Coronary artery (tissue), 2 donors: ENCODE data around the gene LDB3.
A peak's percentile ranks its signal among the peaks of the same experiment; 100 is the strongest.

ENCODE experiments used
- DNase-seq: peaks from one replicate; pipeline ENCODE4 v3.0.0-alpha.2; 2017; ENCODE audit warnings: low spot score
- H3K27ac ChIP-seq, 2 donors: fragments of 200-600 bp; sonication (generic); one replicate each; pipeline ENCODE4 v1.5.1; 2016 to 2019
- H3K4me3 ChIP-seq: fragments of 200-600 bp; sonication (generic); 2 replicates; pipeline ENCODE4 v1.5.1; 2016; ENCODE audit warnings: mild to moderate bottlenecking, moderate library complexity
- TF ChIP-seq, protein P1 (sequence below): fragments of 200-600 bp; sonication (generic); IDR thresholded peaks from one replicate; pipeline ENCODE4 v1.5.1; 2019; ENCODE audit warnings: antibody characterized with exemption

LDB3 gene

DNA sequence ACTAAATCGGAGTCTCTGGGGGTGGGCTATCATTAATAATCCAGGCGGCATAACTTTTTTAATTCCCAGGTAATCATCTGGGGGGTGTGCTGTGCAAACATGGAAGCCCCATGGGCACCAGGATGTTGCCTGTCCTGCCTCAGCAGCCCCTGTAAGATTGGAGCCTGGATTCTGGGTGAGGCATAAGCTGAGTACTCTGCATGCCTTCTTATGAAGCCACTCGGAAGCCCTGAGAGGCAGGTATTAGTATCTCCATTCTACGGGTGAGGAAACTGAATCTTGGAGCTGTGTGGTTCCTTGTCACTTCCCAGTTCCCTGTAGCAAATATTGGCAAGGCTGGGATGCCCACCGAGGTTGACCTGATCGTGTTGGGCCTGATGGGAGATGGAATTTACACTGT is 21.4 kb upstream of the LDB3 start:
- H3K4me3 ChIP-seq, result no peak overlapping the region
- TF ChIP-seq, protein P1, sequence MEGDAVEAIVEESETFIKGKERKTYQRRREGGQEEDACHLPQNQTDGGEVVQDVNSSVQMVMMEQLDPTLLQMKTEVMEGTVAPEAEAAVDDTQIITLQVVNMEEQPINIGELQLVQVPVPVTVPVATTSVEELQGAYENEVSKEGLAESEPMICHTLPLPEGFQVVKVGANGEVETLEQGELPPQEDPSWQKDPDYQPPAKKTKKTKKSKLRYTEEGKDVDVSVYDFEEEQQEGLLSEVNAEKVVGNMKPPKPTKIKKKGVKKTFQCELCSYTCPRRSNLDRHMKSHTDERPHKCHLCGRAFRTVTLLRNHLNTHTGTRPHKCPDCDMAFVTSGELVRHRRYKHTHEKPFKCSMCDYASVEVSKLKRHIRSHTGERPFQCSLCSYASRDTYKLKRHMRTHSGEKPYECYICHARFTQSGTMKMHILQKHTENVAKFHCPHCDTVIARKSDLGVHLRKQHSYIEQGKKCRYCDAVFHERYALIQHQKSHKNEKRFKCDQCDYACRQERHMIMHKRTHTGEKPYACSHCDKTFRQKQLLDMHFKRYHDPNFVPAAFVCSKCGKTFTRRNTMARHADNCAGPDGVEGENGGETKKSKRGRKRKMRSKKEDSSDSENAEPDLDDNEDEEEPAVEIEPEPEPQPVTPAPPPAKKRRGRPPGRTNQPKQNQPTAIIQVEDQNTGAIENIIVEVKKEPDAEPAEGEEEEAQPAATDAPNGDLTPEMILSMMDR, result no peak
- DNase-seq, result no peak
- H3K27ac ChIP-seq, result no peak overlapping the region

DNA sequence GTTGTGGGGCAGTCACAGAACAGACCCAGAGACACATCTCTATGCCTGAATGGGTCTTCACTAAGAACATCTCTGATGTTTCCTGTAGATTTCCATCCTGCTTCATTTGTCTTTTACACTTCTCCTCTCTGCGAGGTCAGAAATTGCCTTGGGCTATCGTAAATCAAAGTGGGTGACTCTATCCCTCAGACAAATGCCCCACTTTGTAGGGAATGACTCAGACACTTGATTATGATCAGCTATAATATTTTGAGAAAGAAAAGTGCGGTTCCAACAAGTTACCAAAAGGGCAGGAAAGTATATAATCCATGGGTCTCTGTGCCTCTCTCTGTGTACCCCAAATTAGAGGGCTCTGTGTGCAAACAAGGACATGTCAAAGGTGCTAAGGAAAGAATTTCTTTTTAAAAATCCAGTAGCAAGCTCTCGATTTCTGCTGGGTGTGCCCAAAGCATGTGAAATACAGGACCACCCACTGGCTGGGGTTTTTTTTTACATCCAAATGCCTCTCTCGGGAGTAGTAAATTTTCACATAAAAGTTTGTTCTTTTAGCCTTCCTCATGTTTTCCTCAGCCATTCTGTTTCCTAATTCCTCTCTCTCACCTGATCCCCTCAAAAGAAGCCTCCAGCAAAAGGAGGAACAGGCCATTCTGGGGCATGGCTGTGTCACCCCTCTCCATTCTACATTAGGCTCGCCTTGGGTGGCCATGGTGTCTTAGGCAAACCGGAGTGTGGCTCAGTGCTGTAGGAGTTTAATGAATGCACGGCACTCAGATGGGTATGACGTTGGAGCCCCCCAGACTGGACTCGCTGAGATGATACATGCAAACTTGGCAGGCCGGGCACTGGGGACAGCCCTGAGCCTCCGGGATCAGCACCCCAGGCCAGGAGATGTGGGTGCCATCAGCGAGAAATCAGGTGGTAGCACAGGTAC is 20.3 kb upstream of the LDB3 start:
- no peak overlapping the region for H3K4me3 ChIP-seq
- H3K27ac ChIP-seq, result peak overlapping the region in 1 of 2 donors; percentile 45
- DNase-seq, result no peak
- TF ChIP-seq, protein P1, result no peak

DNA sequence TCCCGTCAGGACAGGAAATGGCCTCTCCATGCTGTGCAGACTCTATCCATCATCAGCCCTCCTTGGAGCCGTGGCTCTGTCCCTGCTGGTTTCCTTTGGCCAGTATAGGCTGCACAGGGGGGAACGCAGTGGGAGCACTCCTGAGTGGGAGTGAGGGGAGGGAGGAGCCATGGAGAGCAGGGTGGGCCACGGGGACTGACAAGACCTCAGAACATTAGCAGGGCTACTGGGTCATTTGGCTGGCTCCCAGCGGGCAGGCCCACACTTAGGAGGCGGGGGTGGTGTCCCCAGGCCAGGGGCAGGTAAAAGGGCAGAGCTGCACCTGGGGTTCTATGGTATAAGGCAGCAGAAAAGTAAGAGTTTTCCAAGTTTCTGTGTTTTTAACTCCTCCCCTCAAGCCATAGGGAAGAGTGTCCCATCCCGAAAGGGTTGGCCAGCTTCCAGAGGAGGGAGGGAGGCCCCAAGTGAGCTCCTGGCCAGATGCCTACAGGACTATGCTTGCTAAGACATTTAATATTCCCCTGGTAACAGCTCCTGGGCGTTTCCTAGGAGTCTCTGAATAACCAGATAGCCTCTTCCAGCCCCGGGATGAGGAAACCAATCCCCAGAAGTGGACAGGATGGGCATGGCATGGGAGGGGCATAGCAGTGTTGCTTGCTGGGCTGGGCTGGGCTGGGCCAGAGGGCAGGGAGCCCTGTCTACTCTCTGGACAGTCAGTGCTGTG is 19.4 kb upstream of the LDB3 start:
- Histone ChIP-seq H3K4me3 (no peak overlapping the region), H3K27ac (peak overlapping the region in 1 of 2 donors; percentile 45)
- TF ChIP-seq, protein P1, result no peak
- DNase-seq, result peak; percentile 81

DNA sequence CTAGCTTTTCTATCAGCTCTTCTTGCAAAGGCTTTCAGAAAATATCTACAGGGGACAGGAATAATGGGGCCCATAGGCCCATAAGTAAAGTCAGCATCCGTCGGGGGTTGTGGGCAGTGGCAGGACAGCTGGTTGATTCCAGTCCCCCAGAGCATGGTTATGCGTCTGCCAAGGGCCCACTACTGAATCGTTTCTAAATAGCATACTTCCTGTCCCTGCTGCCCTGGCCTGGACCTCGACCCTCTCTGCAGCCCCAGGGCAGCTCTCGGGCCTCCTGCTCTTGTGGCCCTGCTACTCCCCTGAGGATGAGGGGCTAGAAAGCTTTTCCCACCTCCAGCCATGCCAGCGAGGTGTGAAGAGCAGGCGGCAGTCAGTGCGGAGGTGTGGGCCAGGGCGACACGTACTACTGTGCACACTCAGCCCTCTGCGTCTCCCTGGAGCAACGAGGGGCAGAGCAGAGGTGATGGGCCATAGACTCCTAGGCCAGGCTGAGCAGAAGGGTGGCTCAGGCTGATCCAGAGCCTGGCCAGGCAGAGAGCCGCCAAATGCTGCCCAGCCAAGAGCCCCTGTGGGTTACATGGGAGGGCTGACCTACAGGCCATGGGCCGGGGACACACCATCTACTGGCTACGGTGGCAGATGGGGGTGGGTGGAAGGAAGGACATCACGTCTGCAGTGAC is 18.7 kb upstream of the LDB3 start:
- Histone ChIP-seq H3K4me3 (no peak overlapping the region), H3K27ac (peak overlapping the region in 1 of 2 donors; percentile 49)
- DNase-seq, result peak; percentile 69
- TF ChIP-seq, protein P1, result no peak

DNA sequence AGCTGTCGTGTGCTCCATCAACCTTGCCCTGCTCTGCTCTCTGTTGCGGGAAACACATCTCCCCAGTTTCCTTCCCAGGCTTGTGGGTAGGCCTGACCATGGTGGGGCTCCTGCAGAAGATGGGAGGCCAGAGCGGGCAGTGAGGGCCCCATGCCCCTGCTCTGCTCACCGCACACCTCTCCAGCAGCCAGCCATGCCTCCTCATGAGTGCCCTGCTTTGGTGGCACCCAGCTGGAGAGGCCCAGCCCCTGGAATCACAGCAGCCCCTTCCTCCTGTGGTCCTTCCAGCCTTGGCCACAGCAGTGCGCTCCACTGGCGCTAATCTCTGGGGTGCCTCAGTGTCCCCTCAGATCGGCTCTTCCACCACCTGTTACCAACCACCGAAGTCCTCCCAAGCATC is 18.2 kb upstream of the LDB3 start:
- Histone ChIP-seq H3K4me3 (no peak overlapping the region), H3K27ac (peak overlapping the region in 1 of 2 donors; percentile 49)
- TF ChIP-seq, protein P1, result no peak
- no peak for DNase-seq

DNA sequence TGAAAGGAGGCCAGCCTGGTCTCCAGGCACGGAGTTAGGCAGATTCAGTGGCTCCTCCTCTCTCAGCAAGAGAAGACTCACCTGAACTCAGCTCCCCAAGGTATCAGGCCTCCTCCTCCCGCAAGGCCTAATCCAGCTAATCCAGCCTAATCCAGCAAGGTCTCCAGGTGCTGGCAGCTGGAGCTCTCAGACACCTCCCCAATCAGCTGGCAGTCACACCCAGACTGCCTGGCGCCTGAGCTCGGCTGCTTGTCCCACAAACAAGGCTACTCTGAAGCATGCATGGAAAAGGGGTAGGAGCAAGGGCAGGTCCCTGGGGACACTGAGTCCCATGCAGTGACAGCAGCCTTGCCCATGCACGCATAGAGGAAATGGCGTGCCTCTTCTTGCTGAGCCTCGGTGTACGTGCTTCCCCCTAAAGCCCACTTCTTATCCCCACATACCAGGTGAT is 17.3 kb upstream of the LDB3 start:
- DNase-seq, result peak; percentile 65
- TF ChIP-seq, protein P1, result no peak
- Histone ChIP-seq H3K27ac (peak overlapping the region in 1 of 2 donors; percentile 49), H3K4me3 (no peak overlapping the region)
